Suprapubic skin (tissue), 3 donors: ENCODE data around the gene UBASH3A.

ENCODE experiments used
- POLR2A ChIP-seq, 2 donors: fragments of 450-650 bp; IDR thresholded peaks; one replicate each; pipeline ENCODE4 v1.6.1; 2017; ENCODE audit warnings: antibody characterized with exemption in 2 of 2, mild to moderate bottlenecking in 2 of 2, moderate library complexity in 2 of 2
- TF ChIP-seq, protein P1 (sequence below), 2 donors: fragments of 200-600 bp in 1 of 2; fragments of 450-650 bp in 1 of 2; sonication (generic) in 1 of 2; IDR thresholded peaks; one replicate each; pipeline ENCODE4 v1.5.1; 2016 to 2019; ENCODE audit warnings: antibody characterized with exemption in 2 of 2, mild to moderate bottlenecking in 1 of 2, moderate library complexity in 1 of 2

- TF ChIP-seq, protein P1, sequence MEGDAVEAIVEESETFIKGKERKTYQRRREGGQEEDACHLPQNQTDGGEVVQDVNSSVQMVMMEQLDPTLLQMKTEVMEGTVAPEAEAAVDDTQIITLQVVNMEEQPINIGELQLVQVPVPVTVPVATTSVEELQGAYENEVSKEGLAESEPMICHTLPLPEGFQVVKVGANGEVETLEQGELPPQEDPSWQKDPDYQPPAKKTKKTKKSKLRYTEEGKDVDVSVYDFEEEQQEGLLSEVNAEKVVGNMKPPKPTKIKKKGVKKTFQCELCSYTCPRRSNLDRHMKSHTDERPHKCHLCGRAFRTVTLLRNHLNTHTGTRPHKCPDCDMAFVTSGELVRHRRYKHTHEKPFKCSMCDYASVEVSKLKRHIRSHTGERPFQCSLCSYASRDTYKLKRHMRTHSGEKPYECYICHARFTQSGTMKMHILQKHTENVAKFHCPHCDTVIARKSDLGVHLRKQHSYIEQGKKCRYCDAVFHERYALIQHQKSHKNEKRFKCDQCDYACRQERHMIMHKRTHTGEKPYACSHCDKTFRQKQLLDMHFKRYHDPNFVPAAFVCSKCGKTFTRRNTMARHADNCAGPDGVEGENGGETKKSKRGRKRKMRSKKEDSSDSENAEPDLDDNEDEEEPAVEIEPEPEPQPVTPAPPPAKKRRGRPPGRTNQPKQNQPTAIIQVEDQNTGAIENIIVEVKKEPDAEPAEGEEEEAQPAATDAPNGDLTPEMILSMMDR (IDR thresholded peaks at IDR 0.05), result no peak
- no peak for TF ChIP-seq POLR2A (IDR thresholded peaks at IDR 0.05)
Observed at GRCh38 chr21:42409366-42409765, 5.7 kb downstream of the UBASH3A start.
